Right ventricle myocardium inferior (tissue), 1 donor: ENCODE data around the gene EBF4. TPM values are rescaled to one million over a fixed set of nuclear protein-coding genes. Genes with fewer than 3 reads are reported as not detected.
"Not testable (repeated sequence)": the region's sequence is repeated elsewhere in the genome, so short reads cannot be mapped to it uniquely, and the experiment has no call there.

Source experiments
- ATAC-seq: fragments of 200-7000 bp; cut with Tn5 transposase; one replicate; pipeline ENCODE4 v1.9.1; 2020; ENCODE audit warnings: mild to moderate bottlenecking, moderate library complexity
- DNase-seq: peaks from one replicate; pipeline ENCODE4 v3.0.0; 2021; ENCODE audit errors: missing footprints
- intact Hi-C: fragments of 100-400 bp; cut with DNase I; formaldehyde crosslinking; loops from one replicate; pipeline ENCODE4 v1.11.0; 2022
- total RNA-seq: library from RNA; stranded (reverse); fragmentation: NEBNext Ultra II Directional; extraction: Animal tissue kit (Norgen Biotek cat#: 25700); gene quantifications from one replicate; pipeline ENCODE4 v1.2.1, GENCODE V29; 2021
- donor health status: DM: no; HTN: yes; CAD: no; lungs with severe emphysema.

Gene EBF4
- total RNA-seq, 1 donor from 2014 or later = 4.7 TPM

GRCh38 chr20:2695984-2696525, 3.5 kb downstream of the EBF4 start:
- DNase-seq, intact Hi-C loops, ATAC-seq: not testable (repeated sequence)

- no peak for DNase-seq
- no peak for ATAC-seq
- intact Hi-C loops = no loop called here
Observed at GRCh38 chr20:2696646-2697045, 4.1 kb downstream of the EBF4 start.

- DNase-seq = no peak
- no peak for ATAC-seq
- intact Hi-C loops = no loop called here
Observed at GRCh38 chr20:2697768-2698167, 5.2 kb downstream of the EBF4 start.

GRCh38 chr20:2698186-2698817, 5.7 kb downstream of the EBF4 start:
- DNase-seq (no peak), ATAC-seq (no peak)
- intact Hi-C loops = no loop called here

- DNase-seq = no peak
- intact Hi-C loops = no loop called here
- ATAC-seq = no peak
Observed at GRCh38 chr20:2698912-2699311, 6.3 kb downstream of the EBF4 start.

- intact Hi-C loops = no loop called here
Observed at GRCh38 chr20:2699775-2700413, 7.3 kb downstream of the EBF4 start.

GRCh38 chr20:2700913-2701620, 8.5 kb downstream of the EBF4 start:
- intact Hi-C loops = no loop called here
- no peak for ATAC-seq
- DNase-seq = no peak

More at GRCh38 chr20:2699775-2700413, 7.3 kb downstream of the EBF4 start:
- no peak for ATAC-seq
- DNase-seq = no peak

GRCh38 chr20:2701671-2702081, 9.1 kb downstream of the EBF4 start:
- DNase-seq (no peak), ATAC-seq (no peak)
- intact Hi-C loops = no loop called here

- DNase-seq (no peak), ATAC-seq (no peak)
- intact Hi-C loops = no loop called here
Observed at GRCh38 chr20:2703716-2704475, 11.3 kb downstream of the EBF4 start.

GRCh38 chr20:2705931-2706645, 13.5 kb downstream of the EBF4 start:
- intact Hi-C loops = no loop called here
- ATAC-seq = no peak
- no peak for DNase-seq

- DNase-seq (no peak), ATAC-seq (no peak)
Observed at GRCh38 chr20:2706688-2707352, 14.2 kb downstream of the EBF4 start.

GRCh38 chr20:2707353-2708072, 14.9 kb downstream of the EBF4 start:
- DNase-seq = no peak
- ATAC-seq = no peak
- intact Hi-C loops = no loop called here

More at GRCh38 chr20:2706688-2707352, 14.2 kb downstream of the EBF4 start:
- intact Hi-C loops = no loop called here

GRCh38 chr20:2708073-2708415, 15.5 kb downstream of the EBF4 start:
- intact Hi-C loops = no loop called here
- DNase-seq (no peak), ATAC-seq (no peak)

- ATAC-seq = no peak
- intact Hi-C loops = no loop called here
- DNase-seq = no peak
Observed at GRCh38 chr20:2708665-2709064, 16.1 kb downstream of the EBF4 start.

- intact Hi-C loops = no loop called here
- DNase-seq (no peak), ATAC-seq (no peak)
Observed at GRCh38 chr20:2709205-2709981, 16.8 kb downstream of the EBF4 start.

GRCh38 chr20:2713285-2713684, 20.7 kb downstream of the EBF4 start:
- DNase-seq (no peak), ATAC-seq (no peak)
- intact Hi-C loops = no loop called here

- no peak for ATAC-seq
- intact Hi-C loops = no loop called here
- DNase-seq = no peak
Observed at GRCh38 chr20:2729251-2729713, 36.7 kb downstream of the EBF4 start.
